Right atrium auricular region (tissue), 2 donors: ENCODE results near the gene SCNN1G. TPM values are rescaled to one million over a fixed set of nuclear protein-coding genes. Genes with fewer than 3 reads are reported as not detected.

ENCODE experiments used
- DNase-seq: peaks from one replicate; pipeline ENCODE4 v3.0.0-alpha.2; 2019; ENCODE audit warnings: low spot score
- H3K27ac ChIP-seq, 2 donors: fragments of 200-600 bp; sonication (generic); 1 replicate in 1 of 2; 2 replicates in 1 of 2; pipeline ENCODE4 v1.5.1; 2016 to 2019
- H3K27me3 ChIP-seq, 2 donors: fragments of 200-600 bp; sonication (generic); one replicate each; pipeline versions ENCODE4 v1.5.1 to v1.6.0; 2017 to 2019
- H3K36me3 ChIP-seq: fragments of 200-600 bp; sonication (generic); one replicate; pipeline ENCODE4 v1.5.1; 2016
- H3K4me1 ChIP-seq, 2 donors: fragments of 200-600 bp; sonication (generic); one replicate each; pipeline versions ENCODE4 v1.5.1 to v1.6.0; 2017 to 2019
- H3K4me3 ChIP-seq, 2 donors: fragments of 200-600 bp; sonication (generic); 1 replicate in 1 of 2; 2 replicates in 1 of 2; pipeline ENCODE4 v1.5.1; 2017 to 2019; ENCODE audit warnings: mild to moderate bottlenecking in 1 of 2, moderate library complexity in 1 of 2
- H3K9me3 ChIP-seq, 2 donors: fragments of 200-600 bp; sonication (generic); one replicate each; pipeline ENCODE4 v1.5.1; 2019
- CTCF ChIP-seq, 2 donors: fragments of 200-600 bp; sonication (generic); IDR thresholded peaks; one replicate each; pipeline ENCODE4 v1.5.1; 2019; ENCODE audit warnings: antibody characterized with exemption in 2 of 2
- total RNA-seq, 2 donors: library from RNA; depleted of rRNA; stranded (reverse); fragments of >200 nt; gene quantifications; one replicate each; pipeline ENCODE4 v1.1.0, GENCODE V29; 2016

The SCNN1G gene
- total RNA-seq, 2 donors from 2014 or later = not detected

- no peaks in the 10 kb centered on the region for H3K27me3 ChIP-seq
- DNase-seq = no peak
- H3K4me1 ChIP-seq = peaks cover 0 to 88% of the 10 kb centered on the region in 2 donors
- no peak for TF ChIP-seq CTCF (IDR thresholded peaks at IDR 0.05)
- H3K36me3 ChIP-seq = no peaks in the 10 kb centered on the region
- H3K9me3 ChIP-seq = no peaks in the 10 kb centered on the region
- H3K27ac ChIP-seq = peak overlapping the region; percentile 65 to 80
- H3K4me3 ChIP-seq = no peak overlapping the region
These were observed 37.4 kb upstream of the SCNN1G start for GRCh38 chr16:23145186-23145585.

GRCh38 chr16:23145608-23146007 is 36.9 kb upstream of the SCNN1G start:
- no peak for TF ChIP-seq CTCF (IDR thresholded peaks at IDR 0.05)
- Histone ChIP-seq H3K9me3 (no peaks in the 10 kb centered on the region), H3K36me3 (no peaks in the 10 kb centered on the region), H3K27ac (peak overlapping the region in 1 of 2 donors; percentile 80), H3K4me1 (peaks cover 0 to 83% of the 10 kb centered on the region in 2 donors), H3K27me3 (no peaks in the 10 kb centered on the region), H3K4me3 (no peak overlapping the region)
- no peak for DNase-seq

GRCh38 chr16:23146877-23147601 is 35.5 kb upstream of the SCNN1G start:
- H3K4me3 ChIP-seq = peak overlapping the region in 1 of 2 donors; percentile 69
- peak overlapping the region; percentile 26 to 80 for H3K27ac ChIP-seq
- H3K27me3 ChIP-seq = no peaks in the 10 kb centered on the region
- DNase-seq = no peak
- H3K36me3 ChIP-seq = no peaks in the 10 kb centered on the region
- no peaks in the 10 kb centered on the region for H3K9me3 ChIP-seq
- H3K4me1 ChIP-seq = peaks cover 0 to 69% of the 10 kb centered on the region in 2 donors
- no peak for TF ChIP-seq CTCF (IDR thresholded peaks at IDR 0.05)

GRCh38 chr16:23147666-23148065 is 34.9 kb upstream of the SCNN1G start:
- H3K4me3 ChIP-seq = peak overlapping the region; percentile 55 to 69
- peaks cover 0 to 63% of the 10 kb centered on the region in 2 donors for H3K4me1 ChIP-seq
- DNase-seq = no peak

GRCh38 chr16:23148166-23148512 is 34.4 kb upstream of the SCNN1G start:
- H3K27me3 ChIP-seq = no peaks in the 10 kb centered on the region
- peaks cover 0 to 59% of the 10 kb centered on the region in 2 donors for H3K4me1 ChIP-seq

More at GRCh38 chr16:23147666-23148065, 34.9 kb upstream of the SCNN1G start:
- Histone ChIP-seq H3K27ac (peak overlapping the region; percentile 79 to 80), H3K9me3 (no peaks in the 10 kb centered on the region), H3K27me3 (no peaks in the 10 kb centered on the region), H3K36me3 (no peaks in the 10 kb centered on the region)
- TF ChIP-seq CTCF (IDR thresholded peaks at IDR 0.05) = no peak

More at GRCh38 chr16:23148166-23148512, 34.4 kb upstream of the SCNN1G start:
- Histone ChIP-seq H3K36me3 (no peaks in the 10 kb centered on the region), H3K9me3 (no peaks in the 10 kb centered on the region), H3K27ac (peak overlapping the region; percentile 79 to 80), H3K4me3 (peak overlapping the region; percentile 55 to 69)
- no peak for DNase-seq
- TF ChIP-seq CTCF (IDR thresholded peaks at IDR 0.05) = no peak
